GM21529 (cell line): ENCODE data around the gene RIPOR3.

Source experiments
- ATAC-seq: cut with Tn5 transposase; IDR thresholded peaks from one replicate; pipeline ENCODE4 v1.9.1; 2021; ENCODE audit not compliant: unreplicated experiment

RIPOR3 gene

DNA sequence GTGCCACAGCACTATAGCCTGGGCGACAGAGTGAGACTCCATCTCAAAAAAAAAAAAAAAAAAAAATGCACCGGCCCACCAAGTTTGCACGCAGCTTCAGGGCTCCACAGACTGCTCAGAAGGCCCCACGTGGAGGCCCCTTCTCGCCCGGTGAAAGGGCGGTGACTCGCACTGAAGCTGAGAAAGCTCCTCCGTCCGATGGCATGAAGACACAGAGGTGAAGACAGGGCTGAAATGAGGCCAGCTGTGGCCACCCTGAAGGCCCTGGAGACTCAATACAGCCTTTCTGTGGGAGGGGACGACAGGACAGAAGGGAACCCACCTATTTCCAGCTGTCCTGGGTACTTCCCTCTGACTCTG is 97.1 kb downstream of the RIPOR3 start:
- no peak for ATAC-seq

DNA sequence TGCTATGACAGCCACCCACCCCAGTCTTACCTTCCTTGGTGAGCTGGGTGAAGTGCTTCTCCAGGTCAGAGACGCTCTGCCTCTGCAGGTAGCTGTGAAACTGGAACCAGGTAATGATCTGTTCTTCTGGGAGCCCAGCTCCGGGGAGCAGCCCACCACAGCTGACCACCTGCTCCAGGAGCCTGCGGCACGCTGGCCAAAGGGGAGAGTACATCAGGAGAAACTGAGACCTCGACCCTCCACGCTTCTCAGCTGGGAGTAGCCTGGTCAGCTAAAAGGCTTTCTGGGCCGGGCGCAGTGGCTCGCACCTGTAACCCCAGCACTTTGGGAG is 98.4 kb downstream of the RIPOR3 start:
- no peak for ATAC-seq

DNA sequence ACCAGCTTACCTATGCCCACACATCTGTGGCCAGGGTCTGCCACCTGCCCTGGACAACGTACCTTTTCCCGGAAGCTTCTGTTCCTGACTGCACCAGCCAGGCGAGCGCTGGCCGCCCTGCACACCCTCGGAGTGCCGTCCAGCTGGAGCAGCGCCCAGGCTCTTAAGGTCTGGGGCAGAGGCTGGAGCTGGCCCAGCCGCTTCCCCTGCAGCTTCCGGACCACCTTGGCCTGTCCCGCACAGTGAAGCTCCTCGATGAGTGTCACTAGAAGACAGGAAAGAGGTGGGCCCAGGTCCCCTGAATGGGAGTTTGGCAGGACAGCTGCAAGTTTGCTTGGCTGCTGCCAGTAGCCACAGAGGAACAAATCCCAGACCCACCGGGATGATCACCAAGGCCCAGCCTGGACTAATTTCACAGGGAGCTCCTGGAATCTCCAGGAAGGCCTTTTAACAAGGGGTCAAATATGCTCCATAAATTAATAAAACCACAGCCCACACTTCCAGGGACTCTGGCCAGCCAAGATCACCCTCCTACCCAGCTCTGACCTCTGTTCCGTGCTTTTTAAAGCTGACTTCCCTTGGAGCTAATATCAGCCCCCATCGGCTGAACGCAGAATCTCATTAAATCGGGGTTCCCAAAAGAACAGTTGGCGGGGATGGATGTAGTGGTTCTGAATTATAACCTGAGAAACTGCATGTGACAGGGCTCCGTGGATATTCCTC is 98.9 kb downstream of the RIPOR3 start:
- no peak for ATAC-seq

DNA sequence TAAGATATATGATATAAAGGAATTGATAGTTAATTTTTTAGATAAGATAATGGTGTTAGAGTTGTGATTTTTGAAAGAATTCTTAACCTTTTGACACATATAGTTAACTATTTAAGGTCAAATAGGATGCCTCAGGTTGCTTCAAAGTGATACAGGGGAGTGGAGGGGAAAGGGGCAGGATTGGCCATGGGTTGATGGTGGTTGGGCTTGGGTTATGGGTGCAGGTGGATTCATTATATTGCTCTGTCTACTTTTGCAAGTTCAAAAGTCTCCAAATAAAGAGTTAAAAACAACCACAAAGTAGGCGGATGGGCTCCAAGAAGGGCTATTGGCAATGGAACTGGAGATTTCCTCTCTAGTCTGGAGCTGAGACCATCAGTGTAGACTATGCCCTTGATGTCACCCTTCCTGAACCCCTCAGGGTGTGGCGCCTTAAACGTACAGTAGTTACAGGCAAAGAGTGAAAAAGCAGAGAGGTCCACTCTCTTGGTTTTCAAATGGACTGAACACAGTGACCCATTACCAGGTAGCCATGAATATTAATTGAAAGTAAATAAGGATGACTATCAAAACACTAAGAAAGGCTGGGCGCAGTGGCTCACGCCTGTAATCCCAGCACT is 100.0 kb downstream of the RIPOR3 start:
- no peak for ATAC-seq

DNA sequence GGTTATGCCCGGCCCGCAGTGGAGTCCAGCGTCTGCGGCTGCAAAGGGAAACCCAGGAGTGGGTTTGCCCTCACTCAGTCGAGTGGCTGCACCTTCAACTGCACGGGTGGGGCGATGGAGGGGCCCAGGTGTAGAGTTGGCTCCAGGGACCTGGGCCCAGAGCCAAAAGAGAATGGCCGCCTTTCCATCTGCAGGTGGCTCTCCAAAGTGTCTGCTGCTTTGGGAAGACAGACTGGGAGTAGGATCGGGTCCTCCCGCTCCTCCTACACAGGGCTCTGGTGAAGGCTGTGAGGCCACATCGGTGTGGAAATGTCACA is 101.0 kb downstream of the RIPOR3 start:
- no peak for ATAC-seq

DNA sequence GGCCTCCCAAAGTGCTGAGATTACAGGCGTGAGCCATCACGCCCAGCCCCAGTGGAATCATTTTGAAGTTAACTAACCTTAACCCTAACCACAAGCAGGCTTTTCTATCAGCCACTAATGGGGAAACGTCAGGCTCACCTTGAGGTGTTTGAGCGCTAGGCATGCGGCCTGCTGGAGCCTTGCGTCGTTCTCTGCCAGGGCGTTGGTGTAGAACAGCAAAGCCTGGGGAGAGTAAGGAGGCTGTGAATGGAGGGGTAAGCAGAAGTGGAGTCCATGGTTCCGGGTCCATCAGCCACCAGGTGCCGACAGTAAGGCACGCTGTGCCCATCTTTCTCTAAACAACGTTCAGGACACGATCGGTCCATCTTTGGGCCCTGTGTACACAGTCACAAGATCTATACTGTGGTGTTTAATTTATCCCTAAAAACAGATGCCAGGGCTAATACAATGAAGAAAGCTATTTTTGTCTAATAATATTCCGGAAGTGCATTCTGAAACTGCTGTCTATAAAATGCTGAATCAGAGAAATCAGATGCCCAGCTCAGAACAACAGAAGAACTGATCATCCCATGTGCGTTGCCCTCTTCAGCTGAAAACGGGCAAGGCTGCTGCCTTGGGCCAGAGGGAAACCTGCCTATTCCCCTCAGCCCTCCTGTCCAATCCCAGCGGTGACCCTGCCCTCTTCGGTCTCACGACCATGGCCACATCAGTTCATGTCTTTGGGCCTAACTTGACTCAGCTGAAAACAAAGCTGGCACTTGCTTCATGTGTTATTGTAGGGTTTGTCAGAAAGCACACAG is 101.6 kb downstream of the RIPOR3 start:
- no peak for ATAC-seq

DNA sequence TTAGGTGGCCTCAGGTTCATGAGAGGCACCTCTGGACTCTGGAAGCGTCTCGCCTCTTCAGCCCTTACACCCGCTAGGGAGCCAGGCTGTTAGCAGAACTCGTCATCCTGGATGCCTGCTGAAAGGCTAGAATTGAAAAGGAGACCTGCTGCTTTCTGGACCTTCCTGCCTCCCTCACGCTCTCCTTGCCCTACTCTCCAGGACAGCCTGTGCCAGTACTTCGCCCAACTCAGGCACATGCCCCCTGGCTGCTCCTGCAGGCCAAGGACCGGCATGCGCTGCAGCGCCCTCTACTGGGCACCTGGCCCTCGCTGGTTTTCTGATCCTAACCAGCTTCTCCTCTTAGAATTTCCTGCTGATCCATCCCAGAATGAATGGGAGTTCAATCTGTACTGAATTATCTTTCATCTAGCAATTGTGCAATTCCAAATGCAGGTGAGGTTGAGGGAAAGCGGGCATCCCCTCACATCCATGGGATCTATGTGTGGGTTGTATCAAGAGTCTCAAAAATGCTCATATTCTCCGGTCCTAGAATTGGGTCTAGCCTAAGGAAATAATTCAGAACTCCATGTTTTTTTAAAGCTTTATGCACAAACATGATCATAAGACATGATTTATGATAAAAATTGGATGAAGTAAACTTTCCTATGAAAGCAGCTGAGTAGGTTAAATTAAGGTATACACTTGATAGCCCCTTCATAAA is 103.2 kb downstream of the RIPOR3 start:
- no peak for ATAC-seq

DNA sequence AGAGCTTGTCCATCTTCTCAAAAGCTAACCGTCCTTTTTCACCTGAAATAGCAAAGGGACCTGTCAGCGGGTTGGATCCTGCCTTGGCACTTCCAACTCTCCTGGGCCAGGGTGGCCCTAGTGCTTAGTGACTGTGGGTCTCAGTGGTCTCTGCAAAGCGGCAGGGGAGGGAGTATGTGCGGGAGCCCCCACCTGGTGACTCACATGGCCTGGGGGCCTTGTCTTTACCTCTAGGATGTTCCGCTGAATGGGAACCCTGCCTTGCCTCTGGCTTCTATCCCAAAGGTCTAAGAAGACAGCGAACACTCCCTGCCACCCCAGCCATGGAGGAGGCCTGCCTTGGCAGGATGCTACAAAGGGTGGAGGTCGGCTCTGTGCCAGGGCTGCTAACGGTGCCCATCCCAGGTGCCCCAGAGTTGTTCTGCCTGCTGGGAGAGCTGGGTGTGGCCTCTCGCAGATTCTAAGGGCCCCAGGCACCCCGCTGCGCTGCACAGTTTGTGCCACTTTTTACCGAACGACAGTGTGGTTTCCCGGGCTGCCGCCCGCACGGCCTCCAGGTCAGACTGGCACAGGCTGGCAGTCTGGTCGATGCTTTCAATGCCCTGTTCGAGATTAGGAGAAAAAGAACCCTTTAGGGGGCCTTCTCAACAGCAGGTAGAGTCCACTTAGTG is 103.9 kb downstream of the RIPOR3 start:
- no peak for ATAC-seq

DNA sequence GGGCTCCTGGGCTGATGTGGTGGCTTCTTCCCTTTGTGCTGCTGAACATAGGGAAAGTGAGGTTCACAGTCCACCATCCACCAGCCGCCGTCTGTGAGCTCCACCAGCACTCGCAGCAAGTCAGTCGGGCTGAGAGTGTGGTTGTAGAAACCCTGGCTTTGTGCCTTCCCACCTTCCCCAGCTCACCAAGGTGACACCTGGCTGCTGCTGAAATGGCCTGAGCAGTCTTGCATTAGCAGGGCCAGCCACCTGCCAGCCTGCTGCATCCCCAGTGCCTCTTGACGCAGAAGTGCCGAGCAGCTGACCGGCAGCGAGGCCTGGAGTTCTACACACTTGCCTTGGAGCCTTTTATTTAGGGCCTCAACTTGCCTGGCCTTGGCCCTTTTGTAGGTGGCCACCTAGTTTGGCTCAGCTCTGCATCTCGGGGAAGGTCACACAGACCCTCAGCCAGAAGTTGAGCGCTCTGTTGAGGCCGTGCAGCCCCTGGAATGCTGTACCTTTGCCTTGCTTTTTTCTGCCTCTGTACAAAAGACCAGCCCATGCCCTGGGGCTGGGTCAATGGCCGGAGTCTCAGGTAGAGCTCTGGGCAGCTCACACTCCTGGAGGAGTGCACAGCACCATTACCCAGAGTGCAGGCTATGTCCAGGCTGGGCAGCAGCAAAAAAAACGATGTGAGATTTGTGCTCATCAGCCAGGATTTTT is 104.7 kb downstream of the RIPOR3 start:
- no peak for ATAC-seq

DNA sequence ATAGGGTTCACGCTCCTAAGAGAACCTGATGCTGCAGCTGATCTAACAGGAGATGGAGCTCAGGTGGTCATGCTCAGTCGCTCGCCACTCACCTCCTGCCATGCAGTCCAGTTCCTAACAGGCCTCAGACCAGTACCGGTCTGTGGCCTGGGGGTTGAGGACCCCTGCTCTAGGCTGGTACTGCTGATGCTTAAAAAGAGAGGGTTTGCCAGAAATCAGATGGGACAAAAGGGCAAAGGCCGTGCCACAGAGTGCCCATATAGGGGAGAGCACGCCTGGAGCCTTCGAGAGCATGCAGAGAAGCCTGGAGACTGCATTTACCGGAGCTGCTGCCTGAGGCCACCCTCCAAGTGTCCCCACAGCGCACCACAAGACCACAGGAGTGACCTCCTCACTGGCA is 105.7 kb downstream of the RIPOR3 start:
- no peak for ATAC-seq

DNA sequence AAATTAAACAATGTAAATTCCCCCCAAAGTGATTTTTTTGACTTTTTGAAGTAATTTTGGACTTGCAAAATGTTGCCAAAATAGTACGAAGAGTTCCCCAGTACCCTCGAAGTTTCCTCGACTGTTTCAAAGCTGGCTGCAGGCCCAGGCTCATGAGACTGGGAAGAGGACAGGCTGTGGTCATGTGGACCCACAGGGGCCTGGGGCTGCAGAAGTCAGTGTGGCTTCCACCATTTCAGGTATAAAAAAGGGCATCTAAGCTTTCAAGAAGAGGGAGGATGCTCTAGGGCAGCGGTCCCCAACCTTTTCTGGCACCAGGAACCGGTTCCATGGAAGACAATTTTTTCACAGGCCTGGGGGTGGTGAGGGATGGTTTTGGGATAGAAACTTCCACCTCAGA is 106.1 kb downstream of the RIPOR3 start:
- no peak for ATAC-seq

DNA sequence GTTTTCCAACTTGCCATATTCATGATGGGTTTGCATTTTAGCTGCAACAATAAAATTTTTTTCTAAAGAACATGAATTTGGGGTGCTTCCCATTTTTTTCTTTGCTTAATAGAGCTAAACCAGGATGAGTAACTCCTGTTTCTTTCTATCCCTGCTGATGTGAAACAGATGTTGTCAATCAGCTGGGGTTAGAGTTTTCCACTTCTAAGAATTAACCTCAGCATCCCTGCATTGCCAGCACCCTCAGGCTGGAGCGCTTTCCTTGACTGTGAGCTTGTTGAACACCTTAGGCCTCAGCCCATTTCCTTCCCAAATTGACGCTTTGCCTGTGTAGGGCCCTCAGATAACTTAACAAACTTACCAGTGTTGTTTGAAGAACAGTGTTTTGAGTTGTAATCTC is 106.7 kb downstream of the RIPOR3 start:
- ATAC-seq: no peak

DNA sequence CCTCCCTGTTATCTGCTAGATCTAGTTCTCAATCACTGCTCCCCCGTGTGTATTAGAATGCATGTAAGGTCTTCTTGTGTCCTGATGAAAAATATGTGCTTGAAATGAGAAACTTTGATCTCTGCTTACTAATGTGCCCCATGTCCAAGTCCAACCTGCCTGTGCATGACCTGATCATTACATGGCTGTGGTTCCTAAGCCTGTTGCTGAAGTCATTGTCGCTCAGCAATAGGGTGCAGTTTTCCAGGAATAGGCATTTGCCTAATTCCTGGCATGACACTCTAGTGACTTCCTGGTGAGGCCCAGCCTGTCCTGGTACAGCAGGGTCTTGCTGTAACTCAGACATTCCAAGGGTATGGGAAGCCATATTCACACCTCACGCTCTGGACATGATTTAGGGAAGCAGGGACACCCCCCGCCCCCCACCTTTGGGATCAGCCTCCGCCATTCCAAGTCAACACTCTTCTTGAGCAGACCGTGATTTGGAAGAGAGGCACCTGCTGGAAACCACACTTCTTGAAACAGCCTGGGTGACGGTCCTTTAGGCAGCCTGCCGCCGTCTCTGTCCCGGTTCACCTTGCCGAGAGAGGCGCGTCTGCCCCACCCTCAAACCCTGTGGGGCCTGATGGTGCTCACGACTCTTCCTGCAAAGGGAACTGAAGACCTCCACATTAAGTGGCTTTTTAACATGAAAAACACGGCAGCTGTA is 107.7 kb downstream of the RIPOR3 start:
- ATAC-seq: no peak

DNA sequence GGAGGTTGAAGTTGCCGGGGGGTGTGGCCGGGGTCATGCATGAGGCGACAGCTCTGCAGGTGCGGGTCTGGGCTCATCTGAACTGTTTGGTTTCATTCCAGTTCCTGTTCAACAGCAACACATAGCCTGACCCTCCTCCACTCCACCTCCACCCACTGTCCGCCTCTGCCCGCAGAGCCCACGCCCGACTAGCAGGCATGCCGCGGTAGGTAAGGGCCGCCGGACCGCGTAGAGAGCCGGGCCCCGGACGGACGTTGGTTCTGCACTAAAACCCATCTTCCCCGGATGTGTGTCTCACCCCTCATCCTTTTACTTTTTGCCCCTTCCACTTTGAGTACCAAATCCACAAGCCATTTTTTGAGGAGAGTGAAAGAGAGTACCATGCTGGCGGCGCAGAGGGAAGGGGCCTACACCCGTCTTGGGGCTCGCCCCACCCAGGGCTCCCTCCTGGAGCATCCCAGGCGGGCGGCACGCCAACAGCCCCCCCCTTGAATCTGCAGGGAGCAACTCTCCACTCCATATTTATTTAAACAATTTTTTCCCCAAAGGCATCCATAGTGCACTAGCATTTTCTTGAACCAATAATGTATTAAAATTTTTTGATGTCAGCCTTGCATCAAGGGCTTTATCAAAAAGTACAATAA is 108.6 kb downstream of the RIPOR3 start:
- no peak for ATAC-seq

DNA sequence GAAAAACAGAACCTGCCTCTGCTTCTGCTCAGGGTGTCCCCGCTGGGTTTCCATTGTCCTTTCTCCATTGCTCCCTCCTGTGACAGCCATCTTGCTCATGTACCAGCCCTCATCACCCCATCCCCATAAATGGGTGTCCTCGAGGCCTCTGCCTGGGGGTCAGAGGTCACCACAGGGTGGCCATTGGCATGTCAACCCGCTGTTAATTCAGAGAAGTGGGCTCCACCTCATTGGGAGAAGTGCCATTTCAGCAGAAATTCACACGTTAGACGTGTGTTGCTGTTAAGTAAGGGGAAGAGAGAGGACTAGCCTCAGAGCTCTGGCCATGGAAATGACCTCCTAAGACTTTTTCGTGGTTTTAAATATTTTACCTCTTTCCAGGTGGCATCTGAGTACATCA is 109.2 kb downstream of the RIPOR3 start:
- no peak for ATAC-seq

DNA sequence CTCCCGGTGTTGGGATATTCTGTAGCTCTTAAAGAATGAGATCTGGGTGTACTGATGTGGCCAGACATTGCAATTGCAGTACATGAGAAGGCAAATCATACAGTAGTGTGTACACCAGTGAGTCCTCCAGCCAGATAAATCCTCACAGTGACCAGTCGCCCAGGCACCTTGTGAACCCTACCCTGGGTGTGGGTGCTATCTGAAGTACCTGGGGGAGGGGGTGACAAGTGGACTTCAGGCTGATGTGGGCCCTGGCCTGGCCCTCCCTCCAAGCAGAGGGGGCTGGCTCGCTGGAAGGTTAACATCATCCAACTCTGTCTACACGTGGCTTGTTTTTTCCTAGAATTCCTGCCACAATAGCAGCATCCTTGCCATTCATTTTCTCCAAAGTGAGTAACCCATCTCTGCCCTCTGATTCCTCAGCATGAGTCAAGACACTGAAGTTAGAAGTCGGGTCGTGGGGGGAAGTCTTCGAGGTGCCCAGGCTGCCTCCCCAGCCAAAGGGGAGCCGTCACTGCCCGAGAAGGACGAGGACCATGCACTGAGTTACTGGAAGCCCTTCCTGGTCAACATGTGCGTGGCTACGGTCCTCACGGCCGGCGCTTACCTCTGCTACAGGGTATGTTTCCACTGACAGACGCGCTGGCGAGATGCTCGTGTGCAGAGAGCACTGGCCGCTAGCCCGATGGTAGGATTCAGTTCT is 110.3 kb downstream of the RIPOR3 start:
- no peak for ATAC-seq

DNA sequence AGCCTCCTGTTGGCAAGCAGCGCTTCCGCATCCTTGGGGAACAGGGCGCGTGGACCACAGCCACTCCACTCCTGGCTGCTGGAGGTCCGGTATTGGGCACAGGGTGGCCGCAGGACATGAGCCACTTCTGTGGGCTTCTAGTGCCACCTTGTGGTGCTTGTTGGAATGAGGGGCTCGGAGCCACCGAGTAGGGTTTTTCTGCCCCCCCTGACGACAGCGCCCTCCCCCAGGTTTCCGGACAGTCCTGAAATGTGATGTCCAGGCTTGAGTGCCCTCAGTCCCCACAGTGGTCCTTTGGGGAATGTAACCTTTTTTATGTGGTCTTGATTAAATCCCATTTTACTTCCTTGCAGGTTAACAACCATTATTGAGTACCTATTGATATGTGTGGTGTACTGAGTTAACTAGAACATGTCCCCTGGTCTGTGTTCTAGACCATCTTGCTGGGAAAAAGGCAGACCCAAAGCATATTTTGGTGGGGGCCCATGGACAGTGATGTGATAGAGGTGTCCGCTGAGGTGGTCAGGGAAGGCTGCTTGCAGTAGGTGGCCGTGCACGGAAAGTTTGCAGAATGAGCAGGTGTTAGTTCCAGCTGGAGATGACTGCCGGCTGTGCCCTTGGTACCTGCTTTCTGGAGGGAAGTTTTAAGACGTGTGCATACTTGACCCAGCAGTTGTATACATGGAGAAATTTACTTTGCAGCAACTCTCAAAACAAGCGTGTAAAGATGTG is 111.2 kb downstream of the RIPOR3 start:
- no peak for ATAC-seq

DNA sequence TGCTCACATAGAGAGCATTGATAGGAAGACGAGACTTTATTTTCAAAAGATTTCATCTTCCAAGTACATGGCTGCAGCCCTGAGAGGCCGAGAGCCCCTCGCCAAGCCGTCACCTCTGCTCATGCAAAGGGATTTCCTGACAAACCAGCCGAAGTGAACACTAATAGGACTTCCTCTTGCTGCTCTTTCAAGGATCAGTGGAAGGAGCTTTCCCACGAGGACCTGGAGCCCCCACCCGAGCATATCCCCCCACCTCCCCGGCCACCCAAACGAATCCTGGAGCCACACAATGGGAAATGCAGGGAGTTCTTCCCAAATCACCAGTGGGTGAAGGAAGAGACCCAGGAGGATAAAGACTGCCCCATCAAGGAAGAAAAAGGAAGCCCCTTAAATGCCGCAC is 111.8 kb downstream of the RIPOR3 start:
- no peak for ATAC-seq
